ENCODE measurements around the gene ADAMTSL1. TPM values are rescaled to one million over a fixed set of nuclear protein-coding genes. Genes with fewer than 3 reads are reported as not detected.
A peak's percentile ranks its signal among the peaks of the same experiment; 100 is the strongest.

ADAMTSL1 gene
- total and polyA plus RNA-seq, 2 donors (not counting 3 experiments of a cell fraction or from before 2014, with no cell fraction given): 15.0 to 18.4 TPM

DNA sequence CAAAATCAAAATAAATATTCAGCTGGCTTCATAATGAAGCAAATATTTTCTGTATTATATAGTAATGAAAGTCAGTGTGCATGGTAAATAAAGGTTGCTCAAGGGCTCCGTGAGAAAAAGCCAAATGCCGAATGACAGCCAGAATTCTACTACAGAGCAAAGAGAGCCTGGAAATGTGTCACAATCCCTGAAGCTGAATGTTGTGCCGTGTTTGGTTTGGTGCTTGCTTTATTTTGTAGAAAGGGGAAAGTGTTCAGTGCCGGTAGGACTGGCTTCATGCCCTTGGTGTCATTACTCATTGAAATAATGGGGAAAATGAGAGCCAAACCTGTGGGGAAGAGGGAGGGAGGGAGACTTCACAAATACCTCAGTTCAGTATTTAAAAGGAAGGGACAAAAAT is 26.8 kb upstream of the ADAMTSL1 start:
- H3K27me3 ChIP-seq (ENCODE audit: control insufficient read depth in 2 of 2, insufficient read depth in 2 of 2, low read length in 2 of 2): no peaks in the 10 kb centered on the region
- no TSS peak for BruUV-seq (replicated peaks)
- H3K9me3 ChIP-seq (replicated peaks; ENCODE audit: control insufficient read depth, insufficient read depth, low read length): no peaks in the 10 kb centered on the region
- dilution Hi-C loops (cut with MboI; ENCODE audit: extremely low pct_ligation_motif_present, low sequenced_read_pairs): loop anchor here (25.0 kb wide), 1 partner anchor 185 kb away; no protein-coding TSS in a partner anchor
- FAIRE-seq (no peak), DNase-seq (ENCODE audit: low read depth, low spot score) (no peak)
- H3K36me3 ChIP-seq (ENCODE audit: control insufficient read depth in 2 of 2, extremely low read depth in 1 of 2, insufficient read depth in 2 of 2, low read length in 2 of 2): no peaks in the 10 kb centered on the region
- H3K4me3 ChIP-seq (replicated peaks in 1 of 3; ENCODE audit: insufficient read depth in 1 of 3, low read depth in 1 of 3, low read length in 3 of 3): no peak overlapping the region
- H4K20me1 ChIP-seq (replicated peaks; ENCODE audit: control insufficient read depth, extremely low read depth, insufficient read depth, low read length): no peaks in the 10 kb centered on the region
- intact Hi-C loops (cut with micrococcal nuclease): no loop called here
- no peak overlapping the region for H3K27ac ChIP-seq (ENCODE audit: insufficient read depth, low read depth, low read length)
- H3K79me2 ChIP-seq (ENCODE audit: control insufficient read depth, insufficient read depth, low read length): no peaks in the 10 kb centered on the region
- H3K4me2 ChIP-seq (ENCODE audit: insufficient read depth, low read length): no peak overlapping the region
- no peak overlapping the region for H3K9ac ChIP-seq (replicated peaks; ENCODE audit: extremely low read depth, insufficient read depth, low read length)
- no peaks in the 10 kb centered on the region for H3K9me1 ChIP-seq (replicated peaks; ENCODE audit: control insufficient read depth, extremely low read depth, insufficient read depth, low read length)
- ChIA-PET CTCF (interaction anchor here (0.8 to 1.6 kb wide), 2 partner anchors 9 to 192 kb away, joined by 3 to 5 read pairs; no protein-coding TSS in a partner anchor), POLR2A (no interaction called here)
- H2AFZ ChIP-seq (ENCODE audit: low read depth, low read length): peak overlapping the region; percentile 33
- TF ChIP-seq EZH2 (IDR thresholded peaks at IDR 0.05; ENCODE audit: borderline replicate concordance, low read depth, low read length, severe bottlenecking): no peak
- TF ChIP-seq, protein P1, sequence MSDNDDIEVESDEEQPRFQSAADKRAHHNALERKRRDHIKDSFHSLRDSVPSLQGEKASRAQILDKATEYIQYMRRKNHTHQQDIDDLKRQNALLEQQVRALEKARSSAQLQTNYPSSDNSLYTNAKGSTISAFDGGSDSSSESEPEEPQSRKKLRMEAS (IDR thresholded peaks at IDR 0.05; ENCODE audit: insufficient read depth, insufficient read length): no peak
- no peak for TF ChIP-seq POLR2AphosphoS5 (IDR thresholded peaks at IDR 0.05; ENCODE audit: insufficient read depth, low read depth, low read length)
- no peak for TF ChIP-seq POLR2A (IDR thresholded peaks at IDR 0.05; ENCODE audit: low read depth, low read length)
- TF ChIP-seq JUN (IDR thresholded peaks at IDR 0.05; ENCODE audit: borderline replicate concordance, insufficient read depth, insufficient read length, low read depth): no peak
- no peak for TF ChIP-seq MYC (IDR thresholded peaks at IDR 0.05; ENCODE audit: low read depth, low read length)
- TF ChIP-seq GATA2 (IDR thresholded peaks at IDR 0.05; ENCODE audit: insufficient read depth, insufficient read length, low read depth, low read length): no peak
- TF ChIP-seq FOS (IDR thresholded peaks at IDR 0.05; ENCODE audit: borderline replicate concordance, insufficient read depth, low read length): no peak
- TF ChIP-seq, protein P2, sequence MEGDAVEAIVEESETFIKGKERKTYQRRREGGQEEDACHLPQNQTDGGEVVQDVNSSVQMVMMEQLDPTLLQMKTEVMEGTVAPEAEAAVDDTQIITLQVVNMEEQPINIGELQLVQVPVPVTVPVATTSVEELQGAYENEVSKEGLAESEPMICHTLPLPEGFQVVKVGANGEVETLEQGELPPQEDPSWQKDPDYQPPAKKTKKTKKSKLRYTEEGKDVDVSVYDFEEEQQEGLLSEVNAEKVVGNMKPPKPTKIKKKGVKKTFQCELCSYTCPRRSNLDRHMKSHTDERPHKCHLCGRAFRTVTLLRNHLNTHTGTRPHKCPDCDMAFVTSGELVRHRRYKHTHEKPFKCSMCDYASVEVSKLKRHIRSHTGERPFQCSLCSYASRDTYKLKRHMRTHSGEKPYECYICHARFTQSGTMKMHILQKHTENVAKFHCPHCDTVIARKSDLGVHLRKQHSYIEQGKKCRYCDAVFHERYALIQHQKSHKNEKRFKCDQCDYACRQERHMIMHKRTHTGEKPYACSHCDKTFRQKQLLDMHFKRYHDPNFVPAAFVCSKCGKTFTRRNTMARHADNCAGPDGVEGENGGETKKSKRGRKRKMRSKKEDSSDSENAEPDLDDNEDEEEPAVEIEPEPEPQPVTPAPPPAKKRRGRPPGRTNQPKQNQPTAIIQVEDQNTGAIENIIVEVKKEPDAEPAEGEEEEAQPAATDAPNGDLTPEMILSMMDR (IDR thresholded peaks at IDR 0.05; ENCODE audit: extremely low read depth in 1 of 2, insufficient read depth in 1 of 2, low read depth in 1 of 2, low read length in 2 of 2): no peak
- H3K4me1 ChIP-seq (ENCODE audit: control insufficient read depth, extremely low read depth, insufficient read depth, low read length): peaks cover 11% of the 10 kb centered on the region
